SK-N-SH (cell line): ENCODE data around the gene GYS1. TPM values are rescaled to one million over a fixed set of nuclear protein-coding genes. Genes with fewer than 3 reads are reported as not detected.

Source experiments
- CTCF ChIA-PET: fragments of 300-600, 350-600 bp; formaldehyde crosslinking; extraction: SDS; loops from one replicate; lab custom pipeline; 2021; lab: Yijun Ruan, JAX
- POLR2A ChIA-PET: fragments of 350-600 bp; sonication (Branson Sonifier 250); formaldehyde crosslinking; extraction: SDS; loops from one replicate; lab custom pipeline; 2020; ENCODE audit warnings: antibody characterized with exemption, inconsistent platforms; lab: Yijun Ruan, JAX
- DNase-seq: peaks from one replicate; pipeline ENCODE4 v3.0.0; 2012
- H2AFZ ChIP-seq: fragments of 200-600 bp; sonication (generic); 2 replicates; pipeline ENCODE4 v1.8.1; 2016; ENCODE audit warnings: antibody characterized with exemption, mild to moderate bottlenecking, low read depth
- H3F3A ChIP-seq: fragments of 200-600 bp; sonication (generic); replicated peaks from 2 replicates; pipeline ENCODE3; 2016; ENCODE audit warnings: antibody characterized with exemption, mild to moderate bottlenecking; ENCODE audit not compliant: insufficient read depth
- H3K27ac ChIP-seq, 2 experiments: fragments of 200-500 bp in 1 of 2; fragments of 200-600 bp in 1 of 2; sonication (Bioruptor generic) in 1 of 2; sonication (generic), shearing (Covaris generic) in 1 of 2; 2 replicates each; pipeline versions ENCODE4 v1.5.1 to v1.6.1; 2014 to 2016; ENCODE audit warnings: low read depth in 2 of 2, inconsistent platforms in 1 of 2, low read length in 1 of 2, mild to moderate bottlenecking in 1 of 2, mixed read lengths in 1 of 2
- H3K27me3 ChIP-seq: fragments of 200-600 bp; sonication (generic), shearing (Covaris generic); 2 replicates; pipeline ENCODE4 v1.6.1; 2016; ENCODE audit warnings: mixed run types; ENCODE audit not compliant: insufficient read depth
- H3K36me3 ChIP-seq, 2 experiments: fragments of 200-500 bp in 1 of 2; fragments of 200-600 bp in 1 of 2; sonication (Bioruptor generic) in 1 of 2; sonication (generic) in 1 of 2; replicated peaks in 1 of 2; 2 replicates each; pipeline versions ENCODE3 to v1.5.1; 2014 to 2016; ENCODE audit warnings: low read length in 1 of 2, mild to moderate bottlenecking in 1 of 2; ENCODE audit not compliant: insufficient read depth in 2 of 2, control insufficient read depth in 1 of 2
- H3K4me1 ChIP-seq, 2 experiments: fragments of 200-500 bp in 1 of 2; fragments of 200-600 bp in 1 of 2; sonication (Bioruptor generic) in 1 of 2; sonication (generic), shearing (Covaris generic) in 1 of 2; 2 replicates each; pipeline versions ENCODE4 v1.5.1 to v1.6.1; 2014 to 2016; ENCODE audit warnings: low read depth in 1 of 2, low read length in 1 of 2, mixed run types in 1 of 2; ENCODE audit not compliant: insufficient read depth in 2 of 2, control insufficient read depth in 1 of 2
- H3K4me2 ChIP-seq: fragments of 200-600 bp; sonication (generic), shearing (Covaris generic); 2 replicates; pipeline ENCODE4 v1.6.1; 2017; ENCODE audit warnings: mixed run types
- H3K4me3 ChIP-seq, 2 experiments: fragments of 200-500 bp in 1 of 2; fragments of 200-600 bp in 1 of 2; sonication (Bioruptor generic) in 1 of 2; sonication (generic), shearing (Covaris generic) in 1 of 2; 2 replicates each; pipeline versions ENCODE4 v1.5.1 to v1.8.1; 2014 to 2016; ENCODE audit warnings: low read depth in 2 of 2, inconsistent platforms in 1 of 2, low read length in 1 of 2, mild to moderate bottlenecking in 1 of 2, mixed read lengths in 1 of 2, moderate library complexity in 1 of 2
- H3K79me2 ChIP-seq: fragments of 200-600 bp; sonication (generic); 2 replicates; pipeline ENCODE4 v1.8.1; 2017; ENCODE audit warnings: mild to moderate bottlenecking; ENCODE audit not compliant: insufficient read depth
- H3K9ac ChIP-seq: fragments of 200-600 bp; sonication (generic); 2 replicates; pipeline ENCODE4 v1.6.1; 2017; ENCODE audit warnings: mixed run types
- H3K9me2 ChIP-seq: fragments of 200-600 bp; sonication (generic); 2 replicates; pipeline ENCODE4 v1.6.1; 2017; ENCODE audit warnings: mixed run types
- H3K9me3 ChIP-seq: fragments of 200-600 bp; sonication (generic); 2 replicates; pipeline ENCODE4 v1.6.1; 2017; ENCODE audit warnings: mixed run types, mild to moderate bottlenecking, moderate library complexity
- H4K20me1 ChIP-seq: fragments of 200-600 bp; sonication (generic); 2 replicates; pipeline ENCODE4 v1.6.1; 2017; ENCODE audit warnings: mild to moderate bottlenecking, mixed run types; ENCODE audit not compliant: insufficient read depth
- ELF1 ChIP-seq: IDR thresholded peaks from 2 replicates; pipeline ENCODE4 v1.4.0; 2012
- FOSL2 ChIP-seq: IDR thresholded peaks from 2 replicates; pipeline ENCODE4 v1.4.0; 2012; ENCODE audit warnings: low read depth, mild to moderate bottlenecking, moderate library complexity, borderline replicate concordance
- FOXJ3 ChIP-seq: sonication (generic); formaldehyde crosslinking; IDR thresholded peaks from 2 replicates; pipeline ENCODE4 v1.5.1; 2020; ENCODE audit warnings: mild to moderate bottlenecking, missing genetic modification reagents
- FOXM1 ChIP-seq: IDR thresholded peaks from 2 replicates; pipeline ENCODE4 v1.4.0; 2012; ENCODE audit warnings: low read depth, mild to moderate bottlenecking
- GABPA ChIP-seq: IDR thresholded peaks from 2 replicates; pipeline ENCODE4 v1.4.0; 2012; ENCODE audit warnings: low read depth, mild to moderate bottlenecking
- GATA2 ChIP-seq: sonication (generic); formaldehyde crosslinking; IDR thresholded peaks from 2 replicates; pipeline ENCODE4 v1.5.0; 2020; ENCODE audit warnings: mild to moderate bottlenecking, missing genetic modification reagents
- JUND ChIP-seq: IDR thresholded peaks from 2 replicates; pipeline ENCODE4 v1.4.0; 2012
- NFIC ChIP-seq: IDR thresholded peaks from 2 replicates; pipeline ENCODE4 v1.4.0; 2012; ENCODE audit warnings: borderline replicate concordance
- NRF1 ChIP-seq: IDR thresholded peaks from 2 replicates; pipeline ENCODE4 v1.6.1; 2012; ENCODE audit warnings: low read depth, mild to moderate bottlenecking, low read length
- POLR2AphosphoS5 ChIP-seq: IDR thresholded peaks from 2 replicates; pipeline ENCODE4 v1.6.1; 2012; ENCODE audit warnings: low read depth, low read length
- RCOR1 ChIP-seq: fragments of 150-350 bp; IDR thresholded peaks from 2 replicates; pipeline ENCODE4 v1.6.1; 2017; ENCODE audit warnings: antibody characterized with exemption, low read length
- RFX5 ChIP-seq: IDR thresholded peaks from 2 replicates; pipeline ENCODE4 v1.6.1; 2012; ENCODE audit warnings: mild to moderate bottlenecking, improper control_type of control experiment, low read length
- TAF1 ChIP-seq: IDR thresholded peaks from 2 replicates; pipeline ENCODE4 v1.6.1; 2012; ENCODE audit warnings: low read depth, mild to moderate bottlenecking, low read length, moderate library complexity, borderline replicate concordance
- TCF12 ChIP-seq: IDR thresholded peaks from 2 replicates; pipeline ENCODE4 v1.4.0; 2012
- TEAD4 ChIP-seq: IDR thresholded peaks from 2 replicates; pipeline ENCODE4 v1.4.0; 2012; ENCODE audit warnings: mild to moderate bottlenecking, borderline replicate concordance; ENCODE audit not compliant: insufficient read depth
- YY1 ChIP-seq: IDR thresholded peaks from 2 replicates; pipeline ENCODE4 v1.4.0; 2012; ENCODE audit warnings: low read depth, mild to moderate bottlenecking
- WGBS: methylation state at CpG from one replicate; pipeline ENCODE4 v1.1.6; 2017; ENCODE audit warnings: low lambda C conversion rate; 5-methylcytosine and 5-hydroxymethylcytosine counted together
- polyA plus RNA-seq, 3 experiments: library from polyadenylated mRNA; depleted of rRNA; stranded (reverse); fragments of >200 nt; gene quantifications; 2 replicates each; pipeline ENCODE4 v1.2.3, GENCODE V29; 2012
- TF ChIP-seq, protein P1 (sequence below): IDR thresholded peaks from 2 replicates; pipeline ENCODE4 v1.4.0; 2012; ENCODE audit warnings: low read depth
- TF ChIP-seq, protein P2 (sequence below): fragments of 200-600 bp; sonication (generic); IDR thresholded peaks from 2 replicates; pipeline ENCODE4 v1.6.1; 2017; ENCODE audit warnings: antibody characterized with exemption, mild to moderate bottlenecking, moderate library complexity
- TF ChIP-seq, protein P3 (sequence below): fragments of 150-350 bp; IDR thresholded peaks from 2 replicates; pipeline ENCODE4 v1.6.1; 2016; ENCODE audit warnings: mild to moderate bottlenecking, low read depth, low read length
- TF ChIP-seq, protein P4 (sequence below): fragments of 150-350 bp; IDR thresholded peaks from 2 replicates; pipeline ENCODE4 v1.6.1; 2017; ENCODE audit warnings: antibody characterized with exemption, low read length, low read depth, borderline replicate concordance

GYS1 gene
- polyA plus RNA-seq, 1 of the 3 experiments (the other 2 are of a cell fraction), result 25.3 TPM

DNA sequence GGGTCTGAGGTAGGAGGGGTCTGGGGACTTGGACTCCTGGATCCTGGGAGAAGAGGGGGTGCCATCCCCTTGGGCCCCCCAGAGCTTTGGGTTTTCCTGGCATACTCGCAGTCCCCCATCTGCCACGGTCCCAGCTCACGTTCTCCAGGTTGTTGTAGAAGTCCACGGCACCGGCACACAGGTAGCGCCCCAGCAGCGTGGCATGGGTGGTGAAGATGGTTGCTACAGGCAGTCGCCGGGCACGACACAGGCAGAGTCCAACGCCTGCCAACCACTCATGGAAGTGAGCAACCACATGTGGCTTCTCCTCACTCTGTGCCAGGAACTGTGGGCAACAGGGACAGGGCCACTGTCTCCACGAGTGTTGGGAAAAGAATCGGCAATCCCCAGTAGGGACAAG lies 7.4 kb downstream of the GYS1 start:
- ChIA-PET CTCF (interaction anchor here (0.9 to 2.8 kb wide), 2 partner anchors 14 to 15 kb away, joined by 3 to 13 read pairs; no protein-coding TSS in a partner anchor), POLR2A (no interaction called here)
- Histone ChIP-seq H3K79me2 (peaks cover 17% of the 10 kb centered on the region; the same call in 1 of the 2 replicates), H3K4me2 (no peak overlapping the region), H2AFZ (no peak overlapping the region), H3K9me2 (no peaks in the 10 kb centered on the region), H3K9me3 (no peaks in the 10 kb centered on the region), H3K27me3 (no peaks in the 10 kb centered on the region), H3K27ac (no peak overlapping the region), H4K20me1 (no peaks in the 10 kb centered on the region), H3K4me1 (no peaks in the 10 kb centered on the region), H3K36me3 (peaks cover 5 to 52% of the 10 kb centered on the region in 2 experiments), H3F3A (no peaks in the 10 kb centered on the region), H3K4me3 (no peak overlapping the region), H3K9ac (no peak overlapping the region)
- no peak for DNase-seq
- 98% methylated on average over 13 of the region's 13 CpGs for WGBS
- TF ChIP-seq NRF1, result no peak
- TF ChIP-seq ELF1, result no peak
- TF ChIP-seq POLR2AphosphoS5, result no peak
- TF ChIP-seq TAF1, result no peak
- no peak for TF ChIP-seq TEAD4
- TF ChIP-seq, protein P1, sequence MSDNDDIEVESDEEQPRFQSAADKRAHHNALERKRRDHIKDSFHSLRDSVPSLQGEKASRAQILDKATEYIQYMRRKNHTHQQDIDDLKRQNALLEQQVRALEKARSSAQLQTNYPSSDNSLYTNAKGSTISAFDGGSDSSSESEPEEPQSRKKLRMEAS, result no peak

DNA sequence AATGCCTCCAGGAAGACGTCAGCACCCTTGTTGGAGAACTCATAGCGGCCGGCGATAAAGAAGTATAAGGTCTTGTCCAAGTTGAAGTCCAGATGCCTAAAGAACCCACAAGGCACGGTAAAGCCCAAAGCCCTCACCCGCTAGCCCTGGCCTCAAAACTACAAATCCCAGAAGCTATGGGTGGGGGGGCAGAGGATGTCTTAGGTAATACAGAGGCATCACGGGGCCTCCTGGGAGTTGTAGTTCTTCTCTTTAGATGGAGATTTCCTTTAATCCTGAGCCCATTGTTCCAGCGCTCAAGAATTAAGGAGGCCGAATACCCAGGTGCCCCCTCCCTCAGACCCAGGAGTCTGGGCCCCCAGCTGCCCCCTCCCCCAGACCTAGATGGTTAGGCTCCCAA lies 10.8 kb downstream of the GYS1 start:
- 97% methylated on average over 9 of the region's 9 CpGs for WGBS
- no peak for TF ChIP-seq TAF1
- TF ChIP-seq NFIC, result no peak
- TF ChIP-seq, protein P2, sequence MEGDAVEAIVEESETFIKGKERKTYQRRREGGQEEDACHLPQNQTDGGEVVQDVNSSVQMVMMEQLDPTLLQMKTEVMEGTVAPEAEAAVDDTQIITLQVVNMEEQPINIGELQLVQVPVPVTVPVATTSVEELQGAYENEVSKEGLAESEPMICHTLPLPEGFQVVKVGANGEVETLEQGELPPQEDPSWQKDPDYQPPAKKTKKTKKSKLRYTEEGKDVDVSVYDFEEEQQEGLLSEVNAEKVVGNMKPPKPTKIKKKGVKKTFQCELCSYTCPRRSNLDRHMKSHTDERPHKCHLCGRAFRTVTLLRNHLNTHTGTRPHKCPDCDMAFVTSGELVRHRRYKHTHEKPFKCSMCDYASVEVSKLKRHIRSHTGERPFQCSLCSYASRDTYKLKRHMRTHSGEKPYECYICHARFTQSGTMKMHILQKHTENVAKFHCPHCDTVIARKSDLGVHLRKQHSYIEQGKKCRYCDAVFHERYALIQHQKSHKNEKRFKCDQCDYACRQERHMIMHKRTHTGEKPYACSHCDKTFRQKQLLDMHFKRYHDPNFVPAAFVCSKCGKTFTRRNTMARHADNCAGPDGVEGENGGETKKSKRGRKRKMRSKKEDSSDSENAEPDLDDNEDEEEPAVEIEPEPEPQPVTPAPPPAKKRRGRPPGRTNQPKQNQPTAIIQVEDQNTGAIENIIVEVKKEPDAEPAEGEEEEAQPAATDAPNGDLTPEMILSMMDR, result no peak
- Histone ChIP-seq H3K9me3 (no peaks in the 10 kb centered on the region), H2AFZ (no peak overlapping the region), H3K4me1 (no peaks in the 10 kb centered on the region), H3K9ac (no peak overlapping the region), H3K4me2 (no peak overlapping the region), H3K79me2 (no peaks in the 10 kb centered on the region), H3K27me3 (no peaks in the 10 kb centered on the region), H3K4me3 (no peak overlapping the region), H3F3A (peaks cover 17% of the 10 kb centered on the region), H3K36me3 (peaks cover 5 to 44% of the 10 kb centered on the region in 2 experiments), H3K9me2 (no peaks in the 10 kb centered on the region), H3K27ac (no peak overlapping the region), H4K20me1 (no peaks in the 10 kb centered on the region)
- no peak for DNase-seq
- ChIA-PET POLR2A (interaction anchor here (0.6 kb wide), 1 partner anchor 31 kb away, joined by 3 read pairs; no protein-coding TSS in a partner anchor), CTCF (interaction anchor here (1.4 to 5.8 kb wide), 4 partner anchors 10 to 18 kb away, joined by 5 to 45 read pairs (median 6); partner anchors contain the start of genes GYS1 and RUVBL2)

DNA sequence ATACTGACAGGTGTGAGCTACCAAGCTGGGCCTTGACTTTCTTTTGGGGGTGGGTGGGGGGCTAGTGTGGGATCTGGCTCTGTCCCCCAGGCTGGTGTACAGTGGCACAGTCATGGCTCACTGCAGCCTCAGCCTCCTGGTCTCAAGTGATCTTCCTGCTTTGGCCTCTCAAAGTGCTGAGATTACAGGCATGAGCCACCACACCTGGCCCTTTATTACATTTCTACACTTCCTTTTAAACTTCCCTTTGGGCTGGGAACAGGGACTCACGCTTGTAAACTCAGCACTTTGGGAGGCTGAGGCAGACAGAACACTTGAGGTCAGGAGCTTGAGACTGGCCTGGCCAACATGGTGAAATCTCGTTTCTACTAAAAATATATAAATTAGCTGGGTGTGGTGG lies 16.0 kb downstream of the GYS1 start:
- Histone ChIP-seq H2AFZ (no peak overlapping the region), H3K79me2 (no peaks in the 10 kb centered on the region), H3K4me2 (no peak overlapping the region), H3K36me3 (peaks cover 8 to 36% of the 10 kb centered on the region in 2 experiments), H3K9me2 (no peaks in the 10 kb centered on the region), H3K27ac (no peak overlapping the region), H3K4me1 (no peaks in the 10 kb centered on the region), H3K9ac (no peak overlapping the region), H4K20me1 (no peaks in the 10 kb centered on the region), H3K4me3 (no peak overlapping the region), H3K27me3 (no peaks in the 10 kb centered on the region), H3F3A (peaks cover 17% of the 10 kb centered on the region), H3K9me3 (no peaks in the 10 kb centered on the region)
- CTCF ChIA-PET, result interaction anchor here (1.0 to 4.5 kb wide), 7 partner anchors 9 to 189 kb away, joined by 3 to 27 read pairs (median 4); partner anchors contain the start of genes GYS1 and RUVBL2
- DNase-seq, result no peak
- POLR2A ChIA-PET, result interaction anchor here (0.6 to 0.9 kb wide), 2 partner anchors 11 to 83 kb away, joined by 3 read pairs; no protein-coding TSS in a partner anchor
- WGBS, result 92% methylated on average over 2 of the region's 2 CpGs
- TF ChIP-seq, protein P3, sequence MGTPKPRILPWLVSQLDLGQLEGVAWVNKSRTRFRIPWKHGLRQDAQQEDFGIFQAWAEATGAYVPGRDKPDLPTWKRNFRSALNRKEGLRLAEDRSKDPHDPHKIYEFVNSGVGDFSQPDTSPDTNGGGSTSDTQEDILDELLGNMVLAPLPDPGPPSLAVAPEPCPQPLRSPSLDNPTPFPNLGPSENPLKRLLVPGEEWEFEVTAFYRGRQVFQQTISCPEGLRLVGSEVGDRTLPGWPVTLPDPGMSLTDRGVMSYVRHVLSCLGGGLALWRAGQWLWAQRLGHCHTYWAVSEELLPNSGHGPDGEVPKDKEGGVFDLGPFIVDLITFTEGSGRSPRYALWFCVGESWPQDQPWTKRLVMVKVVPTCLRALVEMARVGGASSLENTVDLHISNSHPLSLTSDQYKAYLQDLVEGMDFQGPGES, result no peak
- no peak for TF ChIP-seq YY1
- TF ChIP-seq, protein P4, sequence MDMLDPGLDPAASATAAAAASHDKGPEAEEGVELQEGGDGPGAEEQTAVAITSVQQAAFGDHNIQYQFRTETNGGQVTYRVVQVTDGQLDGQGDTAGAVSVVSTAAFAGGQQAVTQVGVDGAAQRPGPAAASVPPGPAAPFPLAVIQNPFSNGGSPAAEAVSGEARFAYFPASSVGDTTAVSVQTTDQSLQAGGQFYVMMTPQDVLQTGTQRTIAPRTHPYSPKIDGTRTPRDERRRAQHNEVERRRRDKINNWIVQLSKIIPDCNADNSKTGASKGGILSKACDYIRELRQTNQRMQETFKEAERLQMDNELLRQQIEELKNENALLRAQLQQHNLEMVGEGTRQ, result no peak
- no peak for TF ChIP-seq RFX5
- TF ChIP-seq RCOR1, result no peak
- TF ChIP-seq FOXJ3 (CRISPR knock-in tag), result no peak
- TF ChIP-seq FOSL2, result no peak
- TF ChIP-seq TAF1, result no peak
- no peak for TF ChIP-seq GATA2 (CRISPR knock-in tag)
- no peak for TF ChIP-seq ELF1
- no peak for TF ChIP-seq GABPA
- TF ChIP-seq JUND, result no peak
- no peak for TF ChIP-seq FOXM1
- TF ChIP-seq TCF12, result no peak
